ENCODE results near the gene PMM1. TPM values are rescaled to one million over a fixed set of nuclear protein-coding genes. Genes with fewer than 3 reads are reported as not detected.

PMM1 gene
- total RNA-seq, 1 donor from 2014 or later = 12.5 TPM

DNA sequence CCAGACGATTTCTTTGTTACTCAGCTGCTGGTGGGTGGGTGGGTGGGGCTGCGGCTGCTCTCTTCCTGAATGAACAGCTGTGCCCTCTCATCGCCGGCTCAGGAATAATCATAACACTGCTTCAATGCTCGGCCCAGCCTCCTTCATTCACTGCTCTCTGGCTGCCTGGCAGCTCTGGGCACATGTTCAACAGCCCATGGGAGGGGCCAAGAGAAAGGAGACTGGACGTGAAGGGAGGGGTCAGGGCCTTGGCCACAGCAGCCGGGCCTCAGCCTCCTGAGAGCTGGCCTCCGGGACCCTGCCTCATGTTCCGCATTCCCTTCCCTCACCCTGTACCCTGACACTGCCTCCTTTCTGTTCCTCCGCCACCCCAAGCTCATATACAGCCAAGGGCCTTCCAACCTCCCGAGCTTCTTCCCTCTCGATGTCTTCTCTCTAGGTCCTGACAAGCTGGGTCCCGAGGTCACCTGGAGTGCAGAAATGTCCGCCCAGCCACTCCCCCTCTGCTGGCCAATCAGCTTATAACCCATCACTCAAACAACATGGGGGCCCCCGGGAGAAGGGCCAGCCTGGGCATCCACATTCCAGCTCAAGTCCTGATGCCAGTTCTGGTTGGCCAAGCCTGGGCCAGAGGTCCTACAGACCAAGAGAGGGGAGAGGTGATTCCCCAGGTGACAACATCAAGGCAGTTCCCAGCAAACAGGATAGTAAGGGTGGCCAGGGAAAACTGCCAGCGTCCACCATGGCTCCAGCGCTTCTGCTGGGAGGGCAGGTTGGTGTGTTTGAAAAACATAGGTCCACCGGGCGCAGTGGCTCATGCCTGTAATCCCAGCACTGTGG is 32.0 kb downstream of the PMM1 start:
- Histone ChIP-seq H3K9me3 (no peaks in the 10 kb centered on the region), H3K36me3 (no peaks in the 10 kb centered on the region), H3K27ac (peak overlapping the region; percentile 83 to 91), H3K4me1 (peaks cover 0 to 25% of the 10 kb centered on the region in 2 donors), H3K4me3 (peak overlapping the region in 1 of 2 donors; percentile 24), H3K27me3 (no peaks in the 10 kb centered on the region)
- no peak for TF ChIP-seq CTCF (IDR thresholded peaks at IDR 0.05)
- DNase-seq (ENCODE audit: low spot score in 2 of 2) = peak; percentile 54 to 88
- intact Hi-C loops (cut with DNase I) = loop anchor here (1.0 kb wide), 1 partner anchor 13 kb away; the partner anchor contains the start of gene POLR3H

DNA sequence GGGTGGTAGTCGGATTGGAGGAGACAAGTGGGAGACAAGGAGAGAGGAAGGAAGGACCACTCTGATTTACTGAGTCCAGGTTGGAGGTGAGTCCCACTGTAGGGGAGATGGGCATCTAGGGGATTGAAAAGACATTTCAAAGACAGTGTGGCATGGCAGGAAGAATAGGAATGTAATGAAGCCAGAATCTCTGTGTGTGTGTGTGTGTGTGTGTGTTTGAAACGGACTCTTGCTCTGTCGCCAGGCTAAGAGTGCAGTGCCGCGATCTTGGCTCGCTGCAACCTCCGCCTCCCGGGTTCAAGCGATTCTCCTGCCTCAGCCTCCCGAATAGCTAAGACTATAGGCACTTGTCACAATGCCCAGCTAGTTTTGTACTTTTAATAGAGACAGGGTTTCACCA is 33.1 kb downstream of the PMM1 start:
- intact Hi-C loops (cut with DNase I) = no loop called here
- DNase-seq (ENCODE audit: low spot score in 2 of 2) = no peak
- Histone ChIP-seq H3K27ac (peak overlapping the region; percentile 83 to 91), H3K9me3 (no peaks in the 10 kb centered on the region), H3K4me1 (peaks cover 0 to 20% of the 10 kb centered on the region in 2 donors), H3K36me3 (no peaks in the 10 kb centered on the region), H3K27me3 (no peaks in the 10 kb centered on the region), H3K4me3 (no peak overlapping the region)
- no peak for TF ChIP-seq CTCF (IDR thresholded peaks at IDR 0.05)

DNA sequence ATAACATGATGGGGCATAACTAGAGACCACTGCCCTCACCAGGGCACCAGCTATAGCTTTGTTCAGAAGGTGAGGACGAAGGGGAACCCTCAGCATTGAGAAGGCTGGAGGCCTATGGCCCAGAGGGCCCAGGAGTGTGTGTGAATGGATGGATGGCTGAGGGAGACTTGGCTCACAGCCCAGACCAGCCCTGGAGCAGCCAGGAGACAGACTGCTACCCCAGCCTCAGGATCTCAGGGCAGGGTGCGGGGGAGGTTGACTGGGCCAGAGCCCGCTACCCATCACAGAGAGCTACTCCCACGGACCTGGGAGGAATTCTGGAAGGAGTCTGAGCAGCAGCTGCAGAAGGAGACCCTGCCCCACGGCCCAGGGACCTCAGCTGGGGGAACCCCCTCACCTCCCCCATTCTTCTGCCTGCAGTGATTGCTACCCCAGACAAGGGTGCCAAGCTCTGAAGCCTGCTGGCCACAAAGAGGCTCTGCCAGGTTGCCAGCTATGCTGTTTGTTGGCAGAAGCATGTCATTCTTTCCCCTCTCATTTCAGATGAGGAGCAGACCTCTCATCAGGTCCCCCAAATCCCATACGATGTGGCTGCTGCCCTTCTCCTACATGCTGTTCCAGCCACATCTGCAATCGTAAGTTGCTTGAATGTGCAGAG is 34.2 kb downstream of the PMM1 start:
- intact Hi-C loops (cut with DNase I) = no loop called here
- Histone ChIP-seq H3K36me3 (no peaks in the 10 kb centered on the region), H3K27me3 (no peaks in the 10 kb centered on the region), H3K9me3 (no peaks in the 10 kb centered on the region), H3K4me1 (peaks cover 0 to 20% of the 10 kb centered on the region in 2 donors), H3K27ac (no peak overlapping the region), H3K4me3 (no peak overlapping the region)
- no peak for DNase-seq (ENCODE audit: low spot score in 2 of 2)
- TF ChIP-seq CTCF (IDR thresholded peaks at IDR 0.05) = no peak

DNA sequence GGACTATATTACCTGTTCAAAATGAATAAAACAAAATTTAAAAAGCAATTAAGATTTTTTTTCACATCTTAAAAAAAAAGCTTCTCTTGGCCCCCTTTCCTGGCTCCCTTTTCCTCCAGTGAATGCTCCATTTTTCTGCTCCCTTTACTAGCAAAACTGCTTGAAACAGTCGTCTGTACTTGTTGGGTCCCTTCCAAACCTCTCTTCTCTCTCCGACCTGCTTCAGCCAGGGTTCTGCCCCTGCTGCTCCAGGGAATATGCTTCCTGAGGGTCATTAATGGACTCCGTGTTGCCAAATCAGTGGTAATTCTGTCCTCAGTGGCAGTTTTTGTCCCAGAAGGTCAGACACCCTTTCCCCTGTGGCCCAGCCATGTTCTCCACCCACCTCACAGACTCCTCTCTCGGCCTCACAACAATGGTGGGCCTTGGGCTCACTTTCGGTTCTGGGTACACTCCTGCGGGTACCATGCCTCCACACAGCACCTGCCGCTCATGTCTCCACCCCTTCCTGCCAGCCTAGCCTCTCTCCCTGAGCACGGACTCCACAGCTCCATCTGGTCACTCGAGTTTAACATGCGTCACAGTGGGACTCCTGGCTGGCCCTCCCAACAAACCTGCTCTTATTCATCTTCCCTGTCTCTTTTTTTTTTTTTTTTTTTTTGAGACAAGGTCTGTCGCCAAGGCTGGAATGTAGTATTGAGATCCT is 37.6 kb downstream of the PMM1 start:
- H3K9me3 ChIP-seq = no peaks in the 10 kb centered on the region
- H3K27ac ChIP-seq = no peak overlapping the region
- H3K4me3 ChIP-seq = no peak overlapping the region
- intact Hi-C loops (cut with DNase I) = no loop called here
- H3K27me3 ChIP-seq = no peaks in the 10 kb centered on the region
- peaks cover 0 to 6% of the 10 kb centered on the region in 2 donors for H3K4me1 ChIP-seq
- TF ChIP-seq CTCF (IDR thresholded peaks at IDR 0.05) = no peak
- H3K36me3 ChIP-seq = no peaks in the 10 kb centered on the region
- DNase-seq (ENCODE audit: low spot score in 2 of 2) = no peak

DNA sequence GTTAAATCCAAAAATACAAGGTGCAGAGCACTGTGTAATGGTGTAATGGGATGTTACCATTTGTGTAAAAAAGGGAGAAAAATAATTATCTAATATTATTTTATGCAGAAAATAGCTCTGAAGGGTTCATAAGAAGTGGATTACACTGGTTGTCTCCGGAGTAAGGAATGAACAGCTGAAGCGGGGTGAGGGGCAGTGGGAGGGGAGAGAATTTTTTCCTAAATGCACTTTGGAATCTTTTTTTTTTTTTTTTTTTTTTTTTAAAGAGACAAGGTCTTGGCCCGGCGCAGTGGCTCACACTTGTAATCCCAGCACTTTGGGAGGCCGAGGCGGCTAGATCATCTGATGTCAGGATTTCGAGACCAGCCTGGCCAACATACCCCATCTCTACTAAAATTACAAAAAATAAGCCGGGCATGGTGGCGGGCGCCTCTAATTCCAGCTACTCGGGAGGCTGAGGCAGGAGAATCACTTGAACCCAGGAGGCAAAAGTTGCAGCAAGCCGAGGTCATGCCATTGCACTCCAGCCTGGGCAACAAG is 38.6 kb downstream of the PMM1 start:
- TF ChIP-seq CTCF (IDR thresholded peaks at IDR 0.05) = no peak
- H3K4me3 ChIP-seq = no peak overlapping the region
- intact Hi-C loops (cut with DNase I) = no loop called here
- no peaks in the 10 kb centered on the region for H3K27me3 ChIP-seq
- no peak for DNase-seq (ENCODE audit: low spot score in 2 of 2)
- H3K36me3 ChIP-seq = no peaks in the 10 kb centered on the region
- H3K4me1 ChIP-seq = no peaks in the 10 kb centered on the region
- H3K9me3 ChIP-seq = no peaks in the 10 kb centered on the region
- H3K27ac ChIP-seq = no peak overlapping the region
